NCI-H128 (cell line): ENCODE results near the gene IL1RAPL1.

Source experiments
- DNase-seq: peaks from one replicate; lab custom pipeline; 2025; ENCODE audit not compliant: unreplicated experiment; lab: John Stamatoyannopoulos, UW

The IL1RAPL1 gene

GRCh38 chrX:28626515-28626914, 39.3 kb downstream of the IL1RAPL1 start:
- no peak for DNase-seq

- no peak for DNase-seq
These were observed 40.9 kb downstream of the IL1RAPL1 start for GRCh38 chrX:28628120-28628519.

DNA sequence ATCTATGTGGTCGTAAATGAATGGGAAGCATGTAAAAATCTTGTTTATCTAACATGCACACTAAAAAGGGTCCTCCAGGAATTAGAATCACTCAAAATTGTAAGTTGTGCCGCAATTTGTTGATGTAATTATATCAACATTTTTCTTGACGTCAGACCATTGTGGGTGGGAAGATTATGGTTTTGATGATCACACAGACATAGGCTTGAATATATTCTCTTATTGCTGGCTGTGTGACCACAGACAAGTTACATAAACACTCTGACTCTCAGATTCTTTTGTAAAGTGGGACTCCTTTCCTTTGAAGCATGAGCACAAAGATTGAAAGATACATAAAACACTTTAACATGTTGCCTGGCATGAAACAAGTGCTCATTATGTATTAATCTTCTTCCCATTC, 51.5 kb downstream of the IL1RAPL1 start:
- no peak for DNase-seq

- no peak for DNase-seq
These were observed 52.2 kb downstream of the IL1RAPL1 start for GRCh38 chrX:28639451-28639850.

GRCh38 chrX:28649541-28649940, 62.3 kb downstream of the IL1RAPL1 start:
- DNase-seq, result no peak

- DNase-seq, result no peak
These were observed 63.9 kb downstream of the IL1RAPL1 start for GRCh38 chrX:28651186-28651585.

DNA sequence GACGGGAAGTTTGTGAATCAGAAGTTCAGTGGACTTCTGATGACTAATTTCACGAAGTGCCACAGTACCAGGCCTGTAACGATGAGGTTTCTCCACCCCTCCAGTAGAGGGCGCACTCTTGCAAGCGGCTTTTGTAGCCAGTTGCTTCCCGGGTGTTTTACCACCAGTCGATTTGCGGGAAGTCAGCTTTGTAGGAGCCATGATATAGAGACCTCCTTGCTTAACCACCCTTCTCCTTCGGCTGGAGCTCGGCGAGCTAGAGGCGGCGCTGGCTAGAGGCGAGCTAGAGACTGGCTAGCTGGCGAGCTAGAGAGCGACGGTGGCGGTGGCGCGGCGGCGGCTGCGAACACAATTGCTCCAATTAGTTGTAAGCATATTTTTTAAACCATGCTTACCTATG, 72.0 kb downstream of the IL1RAPL1 start:
- no peak for DNase-seq

DNA sequence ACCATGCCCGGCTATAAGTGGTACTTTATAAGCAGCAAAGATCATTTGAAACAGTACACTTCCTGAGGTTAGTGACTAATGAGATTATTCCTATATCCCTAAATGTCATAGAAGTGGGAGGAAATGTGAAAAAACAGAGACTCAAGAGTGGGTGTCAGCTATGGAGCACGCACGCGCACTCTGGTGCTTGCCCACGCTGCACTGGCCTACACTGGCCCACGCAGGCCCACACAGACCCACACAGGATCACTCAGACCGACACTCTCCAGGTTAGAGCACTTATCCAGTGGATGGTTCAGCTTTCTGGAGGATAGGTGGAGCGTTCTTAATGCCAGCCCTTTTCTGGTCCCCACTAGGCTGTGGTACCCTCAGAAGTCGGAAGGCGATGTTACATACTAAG, 78.5 kb downstream of the IL1RAPL1 start:
- no peak for DNase-seq

DNA sequence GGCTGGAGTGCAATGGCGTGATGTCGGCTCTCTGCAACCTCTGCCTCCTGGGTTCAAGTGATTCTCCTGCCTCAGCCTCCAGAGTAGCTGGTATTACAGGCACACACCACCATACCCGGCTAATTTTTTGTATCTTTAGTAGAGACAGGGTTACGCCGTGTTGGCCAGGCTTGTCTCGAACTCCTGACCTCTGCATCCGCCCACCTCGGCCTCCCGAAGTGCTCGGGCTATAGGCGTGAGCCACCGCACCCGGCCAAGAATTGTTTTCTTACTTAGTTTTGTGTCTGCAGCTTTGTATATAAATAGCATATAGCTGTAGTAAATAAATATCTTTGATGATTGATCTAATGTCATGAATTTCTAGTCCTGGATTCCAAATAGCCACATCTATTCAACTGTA, 81.1 kb downstream of the IL1RAPL1 start:
- DNase-seq, result no peak

GRCh38 chrX:28668957-28669356, 81.7 kb downstream of the IL1RAPL1 start:
- DNase-seq, result no peak

- no peak for DNase-seq
These were observed 82.8 kb downstream of the IL1RAPL1 start for GRCh38 chrX:28670074-28670473.

DNA sequence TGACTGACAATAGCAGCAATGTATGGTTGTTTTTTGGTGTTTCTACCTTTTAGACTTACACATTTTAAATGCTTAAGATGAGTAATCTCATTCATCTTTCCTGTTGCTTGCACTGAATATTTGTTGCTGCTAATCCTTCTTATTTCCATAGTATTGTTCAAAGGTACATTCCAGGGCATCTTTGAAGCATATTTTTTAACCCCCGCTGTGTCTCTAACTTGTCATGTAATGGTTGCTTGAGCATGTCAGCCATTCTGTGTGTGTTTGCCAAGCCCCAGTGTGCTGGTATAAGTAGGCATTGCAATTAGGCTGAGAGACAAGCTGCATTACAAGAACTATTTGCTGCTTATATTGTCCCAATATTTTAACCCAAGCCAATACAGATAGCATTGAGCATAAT, 87.9 kb downstream of the IL1RAPL1 start:
- no peak for DNase-seq

DNA sequence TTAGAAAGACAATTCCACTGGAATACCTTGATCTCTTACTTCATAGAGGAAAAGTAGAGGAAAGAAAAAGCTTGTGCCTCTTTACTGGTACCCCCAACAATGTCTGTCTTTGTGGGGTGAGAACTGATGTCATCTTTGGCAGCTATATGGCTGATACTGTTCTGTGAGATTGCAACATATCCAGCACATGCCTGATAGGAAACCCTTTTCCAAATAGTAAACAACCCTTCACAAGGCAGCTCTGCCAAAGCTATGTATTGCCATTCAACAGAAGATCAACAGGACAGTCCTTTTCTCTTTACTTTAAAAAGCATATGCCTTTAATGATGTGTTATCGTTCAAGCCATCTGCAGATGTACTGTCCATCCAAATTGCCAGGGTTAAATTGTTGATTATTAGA, 105.9 kb downstream of the IL1RAPL1 start:
- no peak for DNase-seq

GRCh38 chrX:28697732-28698131, 110.5 kb downstream of the IL1RAPL1 start:
- no peak for DNase-seq

DNA sequence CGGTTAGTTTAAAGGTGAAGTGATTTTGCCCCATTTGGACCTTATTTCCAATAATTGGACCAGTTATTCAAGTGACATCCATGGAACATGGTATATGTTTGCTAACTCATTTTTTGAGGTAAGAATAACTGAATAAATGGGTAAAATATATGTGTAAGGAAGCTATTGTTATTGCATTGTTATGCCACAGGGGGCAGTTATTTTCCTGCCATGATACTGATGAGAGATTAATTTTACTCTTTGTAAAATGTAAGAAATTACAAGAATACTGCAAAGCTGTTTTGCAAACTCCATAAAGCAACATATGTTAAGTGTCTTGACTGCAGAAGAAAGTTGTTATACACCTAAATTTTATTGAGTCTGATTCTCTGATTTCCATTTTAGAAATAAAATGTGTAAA, 114.0 kb downstream of the IL1RAPL1 start:
- DNase-seq, result no peak

GRCh38 chrX:28706964-28707363, 119.7 kb downstream of the IL1RAPL1 start:
- DNase-seq, result no peak

DNA sequence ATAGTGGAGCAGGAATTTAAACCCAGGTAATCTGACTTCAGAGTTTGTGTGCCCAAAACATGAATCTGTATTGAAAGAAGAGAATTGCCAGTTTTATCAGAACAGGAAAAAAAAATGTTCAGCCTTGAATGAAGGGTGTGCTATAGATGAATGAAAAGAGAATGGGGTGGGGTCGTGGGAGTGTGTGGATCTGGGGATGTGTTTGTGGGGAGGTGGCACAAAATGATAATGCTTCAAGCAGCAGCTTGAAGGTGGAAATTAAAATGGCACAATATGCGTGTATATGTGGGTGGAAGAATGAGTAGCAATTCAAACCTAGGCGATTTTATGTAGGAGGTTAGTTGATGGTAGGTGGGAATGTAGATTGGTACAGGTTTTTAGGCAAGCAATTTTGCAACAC, 122.2 kb downstream of the IL1RAPL1 start:
- no peak for DNase-seq

DNA sequence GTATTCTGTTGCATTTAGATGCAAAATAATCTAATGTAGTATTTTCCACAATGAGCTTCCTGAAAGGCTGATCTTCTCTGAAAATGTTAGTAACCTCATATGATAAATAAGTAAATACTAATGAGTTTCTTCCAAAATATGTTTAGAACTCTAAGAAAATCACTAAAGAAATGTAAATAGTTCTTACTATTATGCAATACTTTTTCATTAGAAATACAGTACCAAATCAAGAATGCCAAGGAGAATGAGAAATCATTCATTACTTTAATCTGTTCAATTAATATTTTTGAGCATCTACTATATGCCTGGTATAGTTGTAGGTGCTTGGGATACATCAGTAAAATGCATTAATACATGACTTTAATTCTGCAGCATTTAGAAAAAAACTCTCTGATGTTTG, 130.6 kb downstream of the IL1RAPL1 start:
- no peak for DNase-seq

- DNase-seq, result no peak
These were observed 131.2 kb downstream of the IL1RAPL1 start for GRCh38 chrX:28718450-28718849.

DNA sequence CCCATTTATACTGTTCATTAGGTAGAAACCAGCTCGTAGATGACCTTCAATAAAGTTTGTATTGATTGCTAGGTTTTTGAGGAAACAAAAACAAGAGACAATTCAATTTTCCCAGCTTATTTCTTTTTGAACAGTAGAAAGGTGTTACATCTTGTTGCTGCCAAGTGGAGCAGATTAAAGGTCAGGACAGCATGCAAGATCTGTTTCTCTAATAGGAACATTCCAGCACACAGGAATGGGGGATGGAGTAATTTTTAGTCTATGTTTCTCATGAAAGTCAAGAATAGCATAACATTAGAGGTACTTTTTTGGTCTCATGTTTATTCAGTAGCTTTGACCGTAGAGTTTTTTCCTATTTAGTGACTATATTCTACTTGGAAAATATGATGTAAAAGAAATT, 132.4 kb downstream of the IL1RAPL1 start:
- DNase-seq, result no peak

DNA sequence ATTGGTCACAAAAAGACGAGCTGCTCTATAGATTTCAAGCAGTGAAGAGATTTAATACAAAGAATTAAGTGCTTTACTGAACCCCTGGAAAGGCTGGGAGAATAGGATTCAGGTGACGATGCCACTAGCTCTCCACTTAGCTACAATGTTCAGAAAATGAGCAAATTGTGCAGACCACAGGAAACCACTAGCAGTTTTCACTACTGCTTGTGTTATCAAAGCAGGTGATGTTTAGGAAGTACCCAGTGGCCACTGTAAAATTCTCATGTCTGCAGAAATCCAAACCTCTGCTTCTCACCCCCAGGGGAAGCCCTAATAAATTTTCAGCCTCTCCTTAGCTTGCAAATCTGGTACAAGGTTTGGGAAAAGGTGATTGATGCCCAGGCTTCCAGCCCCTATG, 165.1 kb downstream of the IL1RAPL1 start:
- no peak for DNase-seq

- DNase-seq, result no peak
These were observed 168.9 kb downstream of the IL1RAPL1 start for GRCh38 chrX:28756175-28756574.

GRCh38 chrX:28756647-28757046, 169.4 kb downstream of the IL1RAPL1 start:
- no peak for DNase-seq

DNA sequence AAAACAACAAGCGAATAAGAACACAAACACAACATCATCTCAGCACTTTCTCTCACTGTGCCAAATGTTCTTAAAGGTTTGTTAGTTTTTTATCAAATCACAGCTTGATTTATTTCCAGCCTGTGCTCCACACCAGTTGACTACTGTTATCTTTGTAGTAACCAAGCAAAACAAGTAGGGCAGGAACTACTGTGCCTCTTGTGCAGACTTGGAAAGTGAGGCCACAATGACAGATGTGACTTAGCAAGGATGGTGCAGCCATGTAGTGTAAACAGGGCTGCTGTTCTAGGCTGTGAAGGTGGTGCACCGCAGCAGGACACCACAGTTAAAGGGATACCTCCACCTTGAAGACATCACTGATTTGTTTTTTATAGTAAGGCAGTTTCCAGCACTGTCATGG, 170.0 kb downstream of the IL1RAPL1 start:
- DNase-seq, result no peak
